AML-193 (cell line): ENCODE results near the gene FAM110A.
"Not testable (repeated sequence)": the region's sequence is repeated elsewhere in the genome, so short reads cannot be mapped to it uniquely, and the experiment has no call there.

Source experiments
- DNase-seq, 2 experiments: peaks; one replicate each; lab custom pipeline; 2025; lab: John Stamatoyannopoulos, UW

FAM110A gene

DNA sequence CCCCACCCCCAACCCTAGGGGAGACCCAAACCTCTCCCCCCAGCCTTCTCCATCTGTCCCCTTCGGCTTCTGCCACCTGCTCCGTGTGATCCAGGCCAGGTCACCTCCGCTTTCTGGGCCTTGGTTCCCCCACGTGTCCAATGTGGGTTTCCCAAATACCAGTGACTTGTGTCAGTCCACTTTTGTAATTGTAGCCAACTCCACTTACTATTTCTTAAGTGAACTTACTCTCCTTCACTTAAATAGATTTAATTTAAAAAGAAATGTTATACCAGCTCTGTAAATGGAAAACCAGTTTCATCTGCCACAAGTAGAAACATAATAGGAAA is 10.0 kb upstream of the FAM110A start:
- no peak for DNase-seq

DNA sequence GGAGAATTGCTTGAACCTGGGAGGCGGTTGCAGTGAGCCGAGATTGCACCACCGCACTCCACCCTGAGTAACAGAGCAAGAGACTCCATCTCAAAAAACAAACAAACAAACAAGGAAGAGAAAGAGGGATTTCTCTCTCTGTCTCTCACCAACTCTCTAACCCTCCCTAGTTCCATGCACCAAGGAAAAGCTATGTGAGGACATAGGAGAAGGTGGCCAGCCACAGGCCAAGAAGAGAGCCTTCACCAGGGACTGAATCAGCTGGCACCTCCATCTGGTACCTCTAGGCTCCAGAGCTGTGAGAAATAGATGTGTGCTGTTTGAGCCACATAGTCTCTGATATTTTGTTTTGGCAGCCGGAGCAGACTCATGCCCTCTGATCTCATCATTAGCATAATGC is 9.0 kb upstream of the FAM110A start:
- no peak for DNase-seq

- no peak for DNase-seq
Measured at GRCh38 chr20:824916-825315, 8.6 kb upstream of the FAM110A start.

DNA sequence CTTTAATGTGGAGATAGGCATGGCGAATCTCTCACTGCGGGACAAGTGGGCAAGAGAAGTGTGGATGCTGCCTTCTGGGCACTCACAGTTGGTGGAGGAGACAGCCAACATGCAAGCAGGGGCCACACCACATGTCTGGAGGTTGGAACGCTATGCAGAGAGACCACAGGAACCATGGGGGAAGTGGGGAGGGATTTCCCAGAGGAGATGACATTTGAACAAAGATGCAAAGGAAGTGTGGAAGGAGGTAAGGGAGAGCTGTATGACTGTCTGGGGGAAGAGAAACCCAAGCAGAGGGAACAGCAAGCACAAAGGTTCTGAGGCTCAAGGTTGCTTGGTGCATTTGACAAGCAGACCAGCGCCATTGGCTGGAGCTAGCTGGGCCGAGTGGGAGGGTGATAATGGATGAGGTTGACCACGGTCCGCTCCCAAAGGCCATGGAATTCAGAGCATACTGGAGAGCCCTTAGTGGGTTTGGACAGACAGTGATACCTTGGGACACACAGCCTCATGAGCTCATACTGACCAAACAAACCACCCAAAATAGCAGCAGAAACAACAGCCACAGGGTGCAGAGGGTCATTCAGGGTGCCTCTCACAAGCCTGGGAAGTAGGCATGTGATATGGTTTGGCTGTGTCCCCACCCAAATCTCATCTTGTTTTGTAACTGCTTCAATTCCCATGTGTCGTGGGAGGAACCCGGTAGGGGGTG is 7.6 kb upstream of the FAM110A start:
- DNase-seq = no peak

- no peak for DNase-seq
Measured at GRCh38 chr20:826695-827323, 6.7 kb upstream of the FAM110A start.

DNA sequence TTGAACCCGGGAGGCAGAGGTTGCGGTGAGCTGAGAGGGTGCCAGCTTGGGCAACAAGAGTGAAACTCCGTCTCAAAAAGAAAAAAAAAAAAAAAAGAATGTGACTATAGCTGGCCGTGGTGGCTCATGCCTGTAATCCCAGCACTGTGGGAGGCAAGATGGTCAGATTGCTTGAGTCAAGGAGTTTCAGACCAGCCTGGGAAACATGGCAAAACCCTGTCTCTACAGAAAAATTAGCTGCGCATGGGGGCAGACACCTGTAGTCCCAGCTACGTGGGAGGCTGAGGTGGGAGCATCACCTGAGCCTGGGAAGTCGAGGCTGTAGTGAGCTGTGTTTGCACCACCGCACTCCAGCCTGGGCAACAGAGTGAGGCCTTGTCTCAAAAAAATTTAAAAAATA is 5.5 kb upstream of the FAM110A start:
- DNase-seq = not testable (repeated sequence)

DNA sequence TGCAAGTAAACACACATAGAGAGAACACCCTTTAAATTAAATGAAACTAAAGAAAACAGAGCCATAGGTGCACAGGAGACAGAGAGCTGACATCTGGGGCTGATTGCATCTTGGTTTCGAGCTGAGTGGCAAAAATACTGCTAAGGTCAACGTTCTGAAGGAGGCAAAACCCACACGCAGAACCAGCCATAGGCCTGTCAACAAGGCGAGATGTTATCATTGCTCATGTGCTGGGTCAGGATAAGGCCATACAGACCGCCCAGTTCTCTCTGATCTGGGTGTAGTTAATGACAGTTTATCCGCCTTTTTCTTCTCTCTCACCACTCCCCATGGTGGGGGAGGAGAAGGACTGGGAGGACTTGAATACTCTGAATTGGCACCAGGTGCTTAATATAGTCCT is 4.5 kb upstream of the FAM110A start:
- DNase-seq = no peak

DNA sequence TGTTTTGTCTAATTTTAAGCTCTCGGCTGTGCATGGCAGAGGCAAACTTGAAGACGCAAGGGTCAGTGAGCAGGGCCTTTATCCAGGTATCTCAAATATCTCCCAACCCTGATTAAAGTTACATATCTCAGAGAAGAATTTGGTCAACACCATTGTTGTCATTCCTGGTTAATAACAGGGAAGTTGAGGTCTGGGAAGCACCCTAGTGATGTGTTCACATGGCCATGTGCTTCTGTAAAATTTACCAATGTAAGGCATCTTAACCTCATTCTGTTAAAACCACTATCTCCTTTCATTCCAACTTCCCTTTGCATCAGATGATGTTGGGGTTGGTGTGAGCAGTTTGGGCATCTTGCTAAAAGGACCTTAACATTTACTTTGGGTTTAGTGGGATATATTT is 4.0 kb upstream of the FAM110A start:
- no peak for DNase-seq

GRCh38 chr20:830011-830521 is 3.4 kb upstream of the FAM110A start:
- DNase-seq = no peak

DNA sequence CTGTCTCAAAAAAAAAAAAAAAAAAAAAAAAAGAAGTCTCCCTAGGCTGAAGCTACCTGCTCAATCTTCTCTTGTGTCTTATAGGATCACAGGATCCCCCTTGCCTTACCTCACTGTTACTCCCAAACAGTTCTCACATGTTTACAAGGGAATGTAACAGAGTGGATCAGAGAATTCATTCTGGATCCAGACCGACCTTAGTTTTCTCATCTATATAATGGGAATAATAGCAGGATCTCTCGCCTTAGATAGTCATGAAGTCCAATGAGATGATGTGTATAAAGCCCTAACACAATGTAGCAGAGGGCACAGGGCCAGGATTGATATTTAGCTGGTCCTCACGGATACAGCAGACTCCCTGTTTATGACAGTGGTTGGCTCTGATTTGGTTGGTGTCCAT is 2.3 kb upstream of the FAM110A start:
- no peak for DNase-seq

DNA sequence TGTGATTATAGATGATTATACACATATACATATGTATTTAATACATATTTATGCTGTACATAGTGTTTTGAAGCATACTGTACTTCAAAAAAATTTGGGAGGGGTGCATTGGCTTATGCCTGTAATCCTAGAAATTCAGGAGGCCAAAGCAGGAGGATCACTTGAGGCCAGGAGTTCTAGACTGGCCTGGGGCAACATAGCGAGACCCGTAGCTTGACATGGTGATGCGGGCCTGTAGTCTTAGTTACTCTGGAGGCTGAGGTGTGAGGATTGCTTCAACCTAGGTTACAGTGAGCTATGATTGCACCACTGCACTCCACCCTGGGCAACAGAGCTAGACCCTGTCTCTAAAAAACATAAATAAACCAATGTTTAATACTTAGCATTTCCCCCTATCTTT is 1.6 kb upstream of the FAM110A start:
- DNase-seq = no peak

DNA sequence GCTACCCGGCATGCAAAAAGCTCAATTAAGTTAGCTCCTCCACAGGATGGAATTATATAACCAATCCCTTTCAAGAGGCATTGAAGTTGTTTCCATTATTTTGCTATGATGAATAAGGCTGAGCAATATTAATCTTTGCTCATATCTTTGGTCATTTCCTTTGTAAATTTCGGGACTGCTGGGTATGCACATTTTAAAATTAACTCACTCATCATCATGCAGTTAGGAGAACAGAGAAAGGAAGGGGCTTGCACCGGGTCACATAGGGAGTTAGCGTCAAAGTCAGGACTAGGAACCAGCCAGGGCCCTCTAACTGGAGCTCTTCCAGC is 430 bp upstream of the FAM110A start:
- DNase-seq = no peak

- no peak for DNase-seq
Measured at GRCh38 chr20:834151-834746, 734 bp downstream of the FAM110A start.

GRCh38 chr20:835608-836045 is 2.1 kb downstream of the FAM110A start:
- no peak for DNase-seq

- no peak for DNase-seq
Measured at GRCh38 chr20:836190-836589, 2.7 kb downstream of the FAM110A start.

- no peak for DNase-seq
Measured at GRCh38 chr20:839015-839414, 5.5 kb downstream of the FAM110A start.

GRCh38 chr20:839626-840025 is 6.1 kb downstream of the FAM110A start:
- DNase-seq = no peak

- no peak for DNase-seq
Measured at GRCh38 chr20:840503-840857, 7.0 kb downstream of the FAM110A start.

GRCh38 chr20:840858-841567 is 7.5 kb downstream of the FAM110A start:
- no peak for DNase-seq

GRCh38 chr20:841568-842546 is 8.3 kb downstream of the FAM110A start:
- no peak for DNase-seq

DNA sequence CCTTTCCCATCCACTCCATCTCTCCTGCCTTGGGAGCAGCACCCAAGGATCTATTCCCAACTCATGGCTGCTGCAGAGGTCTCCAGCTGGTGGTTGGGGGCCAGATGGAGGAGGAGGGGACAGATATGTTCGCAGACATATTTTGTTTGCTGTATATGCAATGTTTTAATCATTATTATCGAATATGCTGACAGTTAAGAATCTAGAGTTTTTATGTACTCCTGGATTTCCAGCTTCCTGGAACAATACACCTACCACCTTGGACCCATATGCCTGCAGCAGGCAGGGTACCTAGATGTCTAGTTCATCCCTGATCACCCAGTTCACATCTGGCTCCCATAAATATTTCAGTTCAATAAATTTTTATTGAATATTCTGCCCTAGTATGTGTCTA is 9.0 kb downstream of the FAM110A start:
- DNase-seq = no peak

DNA sequence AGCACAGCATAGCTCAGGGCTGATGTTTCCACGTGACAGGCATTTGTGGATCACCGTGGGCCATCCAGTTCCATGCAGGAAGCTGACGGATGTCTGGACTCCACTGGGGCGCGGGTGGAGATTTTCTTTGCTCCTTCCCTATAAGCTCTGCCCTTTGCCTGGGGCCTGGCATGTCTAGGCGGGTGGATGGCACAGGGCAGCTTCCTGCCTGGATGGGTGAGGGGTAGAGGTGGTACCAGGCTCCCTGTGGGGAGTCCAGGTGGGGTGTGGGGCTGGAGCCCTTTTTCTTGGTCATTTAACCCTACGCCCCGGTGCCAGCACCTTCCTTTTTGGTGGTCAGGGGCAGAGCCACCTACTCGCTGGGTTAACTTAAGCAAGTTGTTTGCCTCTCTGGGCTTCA is 10.4 kb downstream of the FAM110A start:
- no peak for DNase-seq
